GM12801 (cell line): ENCODE measurements around the gene PLCB2.

Source experiments
- TF ChIP-seq, protein P1 (sequence below): IDR thresholded peaks from one replicate; pipeline ENCODE4 v1.5.1; 2011; ENCODE audit warnings: control low read depth; ENCODE audit not compliant: insufficient read length; ENCODE audit errors: extremely low read depth

Gene PLCB2

DNA sequence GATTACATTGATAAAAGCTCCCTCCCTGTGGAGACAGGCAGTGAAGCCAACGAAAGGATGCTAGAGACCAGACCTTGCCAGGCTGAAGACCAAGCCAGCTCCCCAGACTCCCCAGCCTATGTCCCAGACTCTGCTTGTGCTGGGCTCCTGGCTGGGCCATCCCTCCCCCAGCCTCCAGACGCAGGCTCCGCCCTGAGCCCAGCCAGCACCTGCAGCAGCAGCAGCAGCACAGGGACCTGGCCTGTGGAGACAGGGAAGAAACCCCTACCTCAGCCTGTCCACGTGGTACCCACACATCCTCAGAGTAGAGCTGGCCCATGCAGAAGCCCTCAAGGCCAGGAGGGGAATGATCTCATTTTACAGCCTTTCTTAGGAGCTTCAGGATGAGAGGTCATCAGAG, 38.1 kb downstream of the PLCB2 start:
- TF ChIP-seq, protein P1, sequence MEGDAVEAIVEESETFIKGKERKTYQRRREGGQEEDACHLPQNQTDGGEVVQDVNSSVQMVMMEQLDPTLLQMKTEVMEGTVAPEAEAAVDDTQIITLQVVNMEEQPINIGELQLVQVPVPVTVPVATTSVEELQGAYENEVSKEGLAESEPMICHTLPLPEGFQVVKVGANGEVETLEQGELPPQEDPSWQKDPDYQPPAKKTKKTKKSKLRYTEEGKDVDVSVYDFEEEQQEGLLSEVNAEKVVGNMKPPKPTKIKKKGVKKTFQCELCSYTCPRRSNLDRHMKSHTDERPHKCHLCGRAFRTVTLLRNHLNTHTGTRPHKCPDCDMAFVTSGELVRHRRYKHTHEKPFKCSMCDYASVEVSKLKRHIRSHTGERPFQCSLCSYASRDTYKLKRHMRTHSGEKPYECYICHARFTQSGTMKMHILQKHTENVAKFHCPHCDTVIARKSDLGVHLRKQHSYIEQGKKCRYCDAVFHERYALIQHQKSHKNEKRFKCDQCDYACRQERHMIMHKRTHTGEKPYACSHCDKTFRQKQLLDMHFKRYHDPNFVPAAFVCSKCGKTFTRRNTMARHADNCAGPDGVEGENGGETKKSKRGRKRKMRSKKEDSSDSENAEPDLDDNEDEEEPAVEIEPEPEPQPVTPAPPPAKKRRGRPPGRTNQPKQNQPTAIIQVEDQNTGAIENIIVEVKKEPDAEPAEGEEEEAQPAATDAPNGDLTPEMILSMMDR: no peak

DNA sequence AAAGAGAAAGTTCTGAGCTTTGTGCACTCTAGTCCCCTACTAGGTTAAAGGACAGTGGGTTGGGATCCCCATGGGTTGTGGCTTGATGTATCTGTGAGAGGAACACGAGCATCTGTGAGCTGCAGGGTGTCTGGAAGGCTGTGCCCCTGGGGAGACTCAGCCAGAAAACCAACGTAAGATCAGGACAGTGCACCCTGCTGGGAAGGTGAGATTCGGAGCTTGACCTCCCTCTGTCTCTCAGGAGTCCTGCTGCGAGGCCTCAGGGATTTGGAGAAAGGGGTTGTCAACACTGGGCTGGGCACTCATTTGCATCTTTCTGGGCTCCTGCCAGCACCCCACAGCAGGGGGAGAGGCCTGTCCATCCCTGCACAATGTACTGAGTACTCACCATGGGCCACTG, 40.1 kb downstream of the PLCB2 start:
- TF ChIP-seq, protein P1: no peak

DNA sequence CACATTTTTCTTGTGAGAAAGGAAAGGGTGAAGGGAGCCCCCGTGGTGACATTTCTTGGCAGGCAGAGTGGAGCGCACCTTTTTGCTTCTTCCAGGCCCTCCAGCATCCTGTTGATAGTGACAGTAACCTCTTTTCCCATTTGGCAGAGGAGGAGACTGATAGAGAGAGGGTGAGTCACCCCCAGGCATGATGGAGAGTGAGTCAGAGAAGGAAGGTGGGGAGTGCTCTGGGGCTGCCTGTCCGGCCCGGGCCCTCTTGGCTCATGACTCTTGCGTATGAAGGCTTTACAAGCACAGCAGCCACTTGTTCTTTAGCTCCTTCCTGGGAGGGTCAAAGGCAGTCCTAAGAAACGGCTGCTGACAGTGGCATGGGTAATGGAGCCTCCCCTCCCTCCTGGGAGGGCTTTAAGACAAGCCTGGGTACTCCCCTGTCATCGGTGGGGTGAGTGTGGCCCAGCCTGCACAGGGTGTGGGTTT, 40.9 kb downstream of the PLCB2 start:
- TF ChIP-seq, protein P1: no peak

DNA sequence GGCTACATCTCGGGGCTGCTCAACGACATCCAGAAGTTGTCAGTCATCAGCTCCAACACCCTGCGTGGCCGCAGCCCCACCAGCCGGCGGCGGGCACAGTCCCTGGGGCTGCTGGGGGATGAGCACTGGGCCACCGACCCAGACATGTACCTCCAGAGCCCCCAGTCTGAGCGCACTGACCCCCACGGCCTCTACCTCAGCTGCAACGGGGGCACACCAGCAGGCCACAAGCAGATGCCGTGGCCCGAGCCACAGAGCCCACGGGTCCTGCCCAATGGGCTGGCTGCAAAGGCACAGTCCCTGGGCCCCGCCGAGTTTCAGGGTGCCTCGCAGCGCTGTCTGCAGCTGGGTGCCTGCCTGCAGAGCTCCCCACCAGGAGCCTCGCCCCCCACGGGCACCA, 41.9 kb downstream of the PLCB2 start:
- TF ChIP-seq, protein P1: no peak

DNA sequence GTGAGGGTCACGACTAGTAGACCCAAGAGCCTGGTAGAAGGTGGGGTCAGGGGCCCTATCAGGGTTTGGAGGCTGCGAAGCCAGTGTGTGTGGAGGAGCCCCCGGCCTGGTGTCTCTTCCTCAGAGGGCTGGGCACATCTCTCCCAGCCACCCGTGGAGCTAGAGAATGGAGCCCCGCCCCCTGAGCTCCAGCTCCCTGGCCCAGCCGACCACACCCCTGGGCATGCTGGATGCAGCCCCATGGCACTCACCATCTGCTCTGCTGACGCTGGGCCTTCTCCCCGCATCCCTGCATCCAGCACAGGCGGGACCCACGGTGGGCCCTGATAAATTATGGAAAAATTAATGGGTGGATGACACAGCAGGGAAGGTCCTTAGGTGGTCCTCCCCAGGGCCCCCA, 42.4 kb downstream of the PLCB2 start:
- TF ChIP-seq, protein P1: no peak

DNA sequence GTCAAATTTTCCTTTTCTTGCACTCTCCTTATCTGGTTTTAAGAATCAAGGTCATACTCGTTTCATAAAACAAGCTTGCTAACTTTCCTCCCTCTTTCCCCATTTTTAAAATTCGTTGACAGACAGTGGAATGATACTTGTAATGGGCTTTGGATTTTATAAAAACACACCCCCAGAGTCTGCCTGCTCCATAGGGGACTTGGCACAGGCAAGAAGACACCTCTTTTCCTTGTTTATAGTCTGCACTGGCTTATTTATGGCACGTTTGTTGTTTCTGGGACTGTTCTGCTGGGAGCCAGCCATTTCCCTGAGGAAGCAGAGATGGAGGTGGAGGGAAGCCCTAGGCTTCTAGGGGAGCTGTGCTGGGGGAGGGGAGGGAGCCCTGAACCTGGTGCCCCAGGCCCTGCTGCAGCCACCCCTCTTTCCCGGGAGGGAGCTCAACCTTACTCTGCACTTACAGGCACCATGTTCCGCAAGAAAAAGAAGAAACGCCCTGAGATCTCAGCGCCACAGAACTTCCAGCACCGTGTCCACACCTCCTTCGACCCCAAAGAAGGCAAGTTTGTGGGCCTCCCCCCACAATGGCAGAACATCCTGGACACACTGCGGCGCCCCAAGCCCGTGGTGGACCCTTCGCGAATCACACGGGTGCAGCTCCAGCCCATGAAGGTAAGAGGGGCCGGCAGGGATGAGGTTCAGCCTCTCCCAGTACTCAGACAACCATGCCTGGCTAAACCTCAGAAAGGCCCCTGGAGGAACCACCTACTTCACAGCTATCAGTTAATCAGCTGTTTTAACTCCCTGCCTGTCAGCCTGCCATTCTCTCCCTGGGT, 43.2 kb downstream of the PLCB2 start:
- TF ChIP-seq, protein P1: no peak

DNA sequence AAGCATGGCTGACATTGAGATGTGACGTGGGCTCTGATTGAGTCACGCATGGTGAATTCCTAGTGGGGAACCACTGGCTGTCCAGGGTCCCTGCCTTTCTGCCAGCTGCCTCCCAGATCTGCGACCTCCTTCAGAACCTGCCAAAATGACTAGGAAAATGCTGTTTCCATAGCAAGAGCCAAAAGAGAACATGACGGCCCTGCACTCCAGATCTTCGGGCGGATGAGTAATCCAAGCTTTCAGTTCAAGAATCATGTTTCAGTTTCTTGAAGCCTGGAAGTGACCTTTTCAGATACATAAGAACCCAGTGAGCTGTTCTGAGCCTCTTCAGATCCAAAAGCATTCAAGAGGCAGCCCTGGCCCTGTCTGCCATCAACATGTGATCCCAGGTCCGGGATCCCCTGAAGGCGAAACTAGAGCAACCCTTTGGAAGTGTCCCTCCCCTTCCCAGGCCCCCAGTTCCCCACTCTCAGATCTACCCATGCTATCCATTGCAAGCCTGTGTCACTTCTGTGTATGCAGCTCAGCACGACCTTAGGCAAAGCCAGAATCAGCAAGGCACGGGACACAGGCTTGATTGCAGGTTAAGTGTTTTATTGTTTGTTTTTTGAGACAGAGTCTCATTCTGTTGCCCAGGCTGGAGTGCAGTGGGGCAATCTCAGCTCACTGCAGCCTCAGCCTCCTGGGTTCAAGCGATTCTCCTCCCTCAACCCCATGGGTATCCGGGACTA, 44.5 kb downstream of the PLCB2 start:
- TF ChIP-seq, protein P1: no peak
